LNCaP clone FGC (cell line): ENCODE results near the gene HOXD1.

Source experiments
- DNase-seq: peaks from one replicate; pipeline ENCODE4 v3.0.0-alpha.2; 2011; ENCODE audit warnings: low read depth
- H3K4me3 ChIP-seq: 2 replicates; pipeline ENCODE4 v1.5.1; 2011; ENCODE audit warnings: mild to moderate bottlenecking, low read depth, low read length, control low read depth
- CTCF ChIP-seq: IDR thresholded peaks from 2 replicates; pipeline ENCODE4 v1.5.1; 2012; ENCODE audit warnings: mild to moderate bottlenecking; ENCODE audit not compliant: control insufficient read depth, insufficient read depth; ENCODE audit errors: extremely low read depth

The HOXD1 gene

GRCh38 chr2:176178757-176179295 lies 9.6 kb upstream of the HOXD1 start:
- no peak overlapping the region for H3K4me3 ChIP-seq
- TF ChIP-seq CTCF: no peak
- no peak for DNase-seq

GRCh38 chr2:176181551-176181950 lies 6.9 kb upstream of the HOXD1 start:
- no peak overlapping the region for H3K4me3 ChIP-seq
- DNase-seq: no peak
- TF ChIP-seq CTCF: no peak

GRCh38 chr2:176182671-176183070 lies 5.8 kb upstream of the HOXD1 start:
- no peak overlapping the region for H3K4me3 ChIP-seq
- TF ChIP-seq CTCF: no peak
- DNase-seq: no peak

- H3K4me3 ChIP-seq: no peak overlapping the region
- DNase-seq: no peak
- no peak for TF ChIP-seq CTCF
These were observed 3.7 kb upstream of the HOXD1 start for GRCh38 chr2:176184749-176185148.

GRCh38 chr2:176186024-176186423 lies 2.4 kb upstream of the HOXD1 start:
- no peak overlapping the region for H3K4me3 ChIP-seq
- no peak for DNase-seq
- TF ChIP-seq CTCF: no peak

- DNase-seq: no peak
- TF ChIP-seq CTCF: no peak
- H3K4me3 ChIP-seq: no peak overlapping the region
These were observed 1.1 kb upstream of the HOXD1 start for GRCh38 chr2:176187200-176187898.
